GM19035 (cell line): ENCODE measurements around the gene PHKG1.
"Not testable (repeated sequence)": the region's sequence is repeated elsewhere in the genome, so short reads cannot be mapped to it uniquely, and the experiment has no call there.

Source experiments
- ATAC-seq: cut with Tn5 transposase; IDR thresholded peaks from one replicate; pipeline ENCODE4 v1.9.1; 2021; ENCODE audit not compliant: unreplicated experiment

PHKG1 gene

DNA sequence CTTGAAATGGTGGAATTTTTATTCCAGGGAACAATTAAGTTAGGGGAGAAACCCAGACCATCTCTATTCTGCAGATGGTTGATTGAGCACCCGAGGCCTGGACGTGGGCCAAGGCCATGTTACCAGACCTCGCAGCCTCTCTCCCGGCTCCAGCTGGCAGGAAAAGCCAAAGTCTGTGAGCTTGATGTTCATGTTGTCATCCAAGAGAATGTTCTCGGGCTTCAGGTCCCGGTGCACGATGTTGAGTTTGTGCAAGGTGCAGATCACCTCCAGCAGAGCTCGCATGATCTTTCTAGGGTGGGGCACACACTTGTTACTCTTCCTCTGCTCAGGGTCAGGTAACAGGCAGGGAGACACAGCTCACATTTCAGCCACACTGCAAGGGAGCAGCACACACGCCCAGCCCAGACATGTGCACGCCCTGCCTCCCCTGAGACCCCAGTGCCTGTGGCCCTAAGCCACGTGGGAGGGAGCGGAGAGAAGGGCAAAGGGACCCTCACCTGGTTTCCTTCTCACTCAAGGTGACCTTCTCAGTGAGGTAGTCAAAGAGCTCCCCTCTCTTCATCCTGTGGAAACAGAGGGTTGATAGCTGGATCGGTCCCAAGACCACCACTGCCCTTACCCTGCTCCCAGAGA lies 9.5 kb downstream of the PHKG1 start:
- no peak for ATAC-seq

DNA sequence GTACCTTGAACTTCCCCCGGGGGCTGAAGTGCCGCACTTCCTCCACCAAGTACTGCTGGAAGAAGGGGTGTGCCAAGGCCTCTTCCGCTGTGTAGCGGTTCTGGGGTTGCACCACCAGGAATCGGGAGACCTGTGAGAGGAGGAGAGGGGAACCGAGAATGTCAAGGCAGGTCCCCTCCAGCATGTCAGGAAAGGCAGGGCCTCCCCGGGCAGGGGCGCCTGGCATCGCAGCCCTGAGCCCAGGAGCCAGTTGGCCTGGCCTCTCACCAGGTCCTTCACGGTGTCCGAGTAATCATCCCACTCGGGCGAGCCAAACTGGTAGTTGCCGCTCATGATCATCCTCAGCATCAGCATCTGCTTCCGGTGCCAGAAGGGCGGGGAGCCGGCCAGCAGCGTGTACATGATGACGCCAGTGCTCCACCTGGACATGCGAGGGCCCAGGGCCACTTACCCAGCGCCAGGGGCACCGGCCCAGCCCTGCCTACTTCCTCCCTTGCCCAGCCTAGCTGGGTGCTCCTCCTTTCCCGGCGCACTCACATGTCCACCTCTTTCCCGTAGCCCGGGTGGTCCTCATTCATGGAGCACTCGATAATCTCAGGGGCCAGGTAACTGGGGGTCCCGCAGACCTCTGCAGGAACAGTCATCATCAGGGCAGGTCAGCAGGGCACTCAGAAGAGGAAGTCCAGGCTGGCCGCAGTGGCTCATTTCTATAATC lies 11.0 kb downstream of the PHKG1 start:
- ATAC-seq, result no peak

DNA sequence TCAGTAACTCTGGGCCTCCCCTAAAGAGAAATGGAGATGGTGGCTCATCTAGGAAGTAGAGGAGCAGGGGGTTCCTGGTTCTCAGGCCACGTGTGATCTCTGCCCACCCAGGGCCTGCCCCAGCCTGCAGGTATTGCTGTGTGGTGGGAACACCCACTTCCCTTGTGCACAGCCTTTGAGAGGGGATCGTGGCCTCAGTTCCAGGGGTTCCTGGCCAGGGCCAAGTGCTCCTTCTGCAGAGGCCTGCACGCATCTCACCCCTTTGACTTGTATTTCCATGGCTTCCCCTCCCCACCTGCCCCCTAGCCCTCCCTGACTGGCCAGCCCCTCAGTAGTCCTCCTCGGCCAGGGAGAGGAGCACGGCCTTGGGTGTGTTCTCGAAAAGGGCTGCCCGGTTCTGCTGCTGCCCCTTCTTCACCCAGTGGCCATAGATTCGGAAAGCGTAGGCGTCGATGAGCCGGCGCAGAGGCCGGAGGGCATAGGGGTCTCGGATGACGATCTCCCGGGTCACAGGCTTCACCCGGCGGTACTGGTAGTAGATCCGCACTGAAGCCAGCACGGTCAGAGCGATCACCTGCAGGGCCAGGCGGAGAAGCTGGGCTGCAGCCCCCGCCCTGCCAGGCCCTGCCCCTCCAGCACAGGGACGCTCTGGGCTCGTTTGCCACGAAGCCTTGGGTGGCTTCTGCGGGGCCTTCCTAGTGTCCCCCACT lies 11.9 kb downstream of the PHKG1 start:
- not testable (repeated sequence) for ATAC-seq

DNA sequence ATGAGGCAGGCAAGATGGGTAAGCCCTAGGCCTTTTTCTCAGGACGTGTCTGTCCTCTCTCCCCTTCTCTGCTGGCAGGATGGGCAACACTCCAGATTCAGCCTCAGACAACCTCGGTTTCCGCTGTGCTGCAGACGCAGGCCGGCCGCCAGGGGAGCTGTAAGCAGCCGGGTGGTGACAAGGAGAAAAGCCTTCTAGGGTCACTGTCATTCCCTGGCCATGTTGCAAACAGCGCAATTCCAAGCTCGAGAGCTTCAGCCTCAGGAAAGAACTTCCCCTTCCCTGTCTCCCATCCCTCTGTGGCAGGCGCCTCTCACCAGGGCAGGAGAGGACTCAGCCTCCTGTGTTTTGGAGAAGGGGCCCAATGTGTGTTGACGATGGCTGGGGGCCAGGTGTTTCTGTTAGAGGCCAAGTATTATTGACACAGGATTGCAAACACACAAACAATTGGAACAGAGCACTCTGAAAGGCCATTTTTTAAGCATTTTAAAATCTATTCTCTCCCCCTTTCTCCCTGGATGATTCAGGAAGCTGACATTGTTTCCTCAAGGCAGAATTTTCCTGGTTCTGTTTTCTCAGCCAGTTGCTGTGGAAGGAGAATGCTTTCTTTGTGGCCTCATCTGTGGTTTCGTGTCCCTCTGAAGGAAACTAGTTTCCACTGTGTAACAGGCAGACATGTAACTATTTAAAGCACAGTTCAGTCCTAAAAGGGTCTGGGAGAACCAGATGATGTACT lies 13.1 kb downstream of the PHKG1 start:
- ATAC-seq, result no peak

DNA sequence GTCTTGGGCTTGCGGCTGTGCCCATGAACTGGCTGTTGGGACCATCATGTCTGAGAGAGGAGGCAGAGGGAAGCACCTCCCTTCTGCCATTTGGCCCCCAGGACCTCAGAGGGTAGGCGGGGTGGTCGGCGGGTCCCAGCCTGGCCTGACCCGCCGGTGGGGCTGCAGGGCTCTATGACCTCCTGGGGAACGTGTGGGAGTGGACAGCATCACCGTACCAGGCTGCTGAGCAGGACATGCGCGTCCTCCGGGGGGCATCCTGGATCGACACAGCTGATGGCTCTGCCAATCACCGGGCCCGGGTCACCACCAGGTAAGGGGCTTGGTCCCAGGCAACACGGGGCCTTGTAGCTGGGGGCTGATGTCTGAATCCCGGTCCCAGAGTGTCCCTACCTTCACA lies 14.6 kb downstream of the PHKG1 start:
- no peak for ATAC-seq

DNA sequence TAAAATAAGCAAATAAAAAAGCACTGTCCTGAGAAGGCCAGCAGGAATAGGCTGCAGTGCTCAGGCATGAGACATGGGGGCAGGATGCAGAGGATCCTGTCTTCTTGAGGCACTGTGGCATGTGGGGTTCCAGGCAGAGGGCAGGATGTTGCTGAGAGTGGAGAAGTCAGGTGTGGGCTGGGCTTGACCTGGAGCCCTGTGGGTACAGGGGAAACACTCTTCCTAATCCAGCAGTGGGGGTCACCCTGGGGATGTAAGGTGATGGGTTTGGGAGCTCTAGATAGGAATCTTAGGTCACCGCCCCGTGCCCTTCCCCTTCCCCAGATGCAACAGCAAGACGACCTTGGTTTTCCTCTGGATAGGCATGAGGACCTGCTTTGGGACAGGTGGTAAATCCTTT lies 15.1 kb downstream of the PHKG1 start:
- ATAC-seq, result no peak

DNA sequence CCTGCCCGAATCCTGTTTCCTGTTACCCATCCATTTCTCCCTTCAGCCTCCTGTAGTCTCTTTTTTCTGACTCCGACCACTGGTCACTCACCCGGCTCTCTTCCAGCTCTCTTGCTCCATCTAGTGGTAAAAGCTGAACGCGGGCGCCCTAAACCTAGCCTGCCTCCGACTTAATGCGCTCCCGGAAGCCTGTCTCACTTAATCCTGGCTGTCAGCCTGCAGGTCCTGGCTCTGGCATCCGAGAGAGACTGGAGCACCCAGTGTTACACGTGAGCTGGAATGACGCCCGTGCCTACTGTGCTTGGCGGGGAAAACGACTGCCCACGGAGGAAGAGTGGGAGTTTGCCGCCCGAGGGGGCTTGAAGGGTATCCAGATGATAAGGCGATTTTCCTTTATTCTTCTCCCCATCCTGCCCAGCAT lies 18.4 kb downstream of the PHKG1 start:
- peak; percentile 86 for ATAC-seq

DNA sequence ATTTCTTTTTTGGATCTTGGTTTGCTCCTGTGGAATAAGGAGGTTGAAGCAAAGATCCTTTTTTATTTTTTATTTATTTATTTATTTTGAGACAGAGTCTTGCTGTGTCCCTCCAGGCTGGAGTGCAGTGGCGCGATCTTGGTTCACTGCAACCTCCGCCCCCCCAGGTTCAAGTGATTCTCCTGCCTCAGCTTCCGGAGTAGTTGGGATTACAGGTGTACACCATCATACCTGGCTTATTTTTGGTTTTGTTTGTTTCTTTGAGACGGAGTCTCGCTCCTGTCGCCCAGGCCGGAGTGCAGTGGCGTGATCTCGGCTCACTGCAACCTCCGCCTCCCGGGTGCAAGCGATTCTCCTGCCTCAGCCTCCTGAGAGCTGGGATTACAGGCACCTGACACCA lies 26.4 kb downstream of the PHKG1 start:
- not testable (repeated sequence) for ATAC-seq

DNA sequence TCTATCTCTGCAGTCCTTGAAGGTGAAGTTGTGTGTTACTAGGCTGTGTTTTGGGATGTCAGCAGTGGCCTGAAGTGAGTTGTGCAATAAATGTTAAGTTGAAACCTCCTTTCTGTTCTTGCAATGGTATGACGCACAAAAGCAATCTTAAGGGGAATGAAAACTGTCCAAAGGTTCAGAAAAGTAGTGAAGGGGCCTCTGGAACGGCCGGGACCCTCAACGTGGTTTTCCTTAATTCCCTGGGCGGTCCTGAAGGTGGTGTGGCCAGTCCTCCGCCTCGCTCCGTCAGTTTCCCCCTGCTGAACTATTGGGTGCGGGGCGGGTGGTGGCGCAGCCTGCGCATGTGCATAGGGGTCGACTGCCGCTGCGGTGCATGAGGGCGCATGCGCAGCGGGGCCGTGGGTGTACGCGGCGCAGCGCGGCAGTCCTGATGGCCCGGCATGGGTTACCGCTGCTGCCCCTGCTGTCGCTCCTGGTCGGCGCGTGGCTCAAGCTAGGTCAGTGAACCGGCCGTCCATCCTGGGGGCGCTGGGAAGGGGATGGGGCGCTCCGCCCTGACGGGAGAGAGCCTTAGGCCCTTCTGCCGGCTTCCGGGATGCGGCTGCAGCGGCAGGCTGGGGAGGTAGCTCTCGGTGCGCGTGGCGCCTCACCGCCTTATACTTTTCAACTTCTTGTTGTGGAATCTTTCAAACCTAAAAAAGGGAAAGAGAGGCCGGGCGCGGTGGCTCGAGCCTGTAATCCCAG lies 28.7 kb downstream of the PHKG1 start, which contains the start of gene SUMF2:
Gene SUMF2, plus strand, starts transcription at position 405 of the 744 bp plus-strand sequence. Its CDS starts 26 bp downstream, at position 431.
- ATAC-seq, result peak; percentile 86

DNA sequence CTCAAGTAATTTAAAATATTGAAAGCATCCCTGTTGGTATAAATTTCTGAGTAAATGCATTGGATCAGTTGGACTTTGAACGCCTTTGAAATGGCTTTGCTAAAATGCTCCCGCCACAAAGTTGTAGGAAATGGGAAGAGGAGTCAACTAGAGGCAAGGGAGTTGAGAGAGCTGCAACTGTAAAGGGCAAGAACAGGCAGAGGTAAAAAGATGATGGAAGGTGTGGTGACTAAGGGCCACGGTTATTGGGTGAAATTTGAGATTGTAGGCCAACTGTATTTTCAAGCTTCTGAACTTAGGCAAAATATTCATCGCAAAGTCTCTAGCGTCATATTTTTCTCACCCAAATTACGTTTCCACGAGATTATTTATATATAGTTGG lies 29.3 kb downstream of the PHKG1 start:
- ATAC-seq, result no peak

DNA sequence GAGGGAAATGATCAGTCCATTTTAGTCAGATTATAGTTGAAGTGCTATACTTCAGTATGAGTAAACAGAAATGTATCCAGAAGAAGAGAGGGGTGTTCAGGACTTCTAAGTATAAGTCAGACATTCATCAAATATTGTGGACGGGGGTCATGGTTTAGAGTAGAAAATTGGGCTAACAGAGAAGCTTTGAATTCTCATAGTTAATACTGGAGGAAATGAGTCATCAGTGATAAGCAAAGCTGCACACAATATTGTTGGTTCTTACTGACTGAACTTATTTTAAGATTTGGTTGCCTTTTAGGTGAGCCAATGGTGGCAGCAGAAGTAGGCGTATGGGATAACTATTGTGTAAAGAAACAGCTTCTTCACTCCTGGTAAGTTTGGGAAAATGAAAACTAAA lies 30.4 kb downstream of the PHKG1 start:
- ATAC-seq, result no peak

DNA sequence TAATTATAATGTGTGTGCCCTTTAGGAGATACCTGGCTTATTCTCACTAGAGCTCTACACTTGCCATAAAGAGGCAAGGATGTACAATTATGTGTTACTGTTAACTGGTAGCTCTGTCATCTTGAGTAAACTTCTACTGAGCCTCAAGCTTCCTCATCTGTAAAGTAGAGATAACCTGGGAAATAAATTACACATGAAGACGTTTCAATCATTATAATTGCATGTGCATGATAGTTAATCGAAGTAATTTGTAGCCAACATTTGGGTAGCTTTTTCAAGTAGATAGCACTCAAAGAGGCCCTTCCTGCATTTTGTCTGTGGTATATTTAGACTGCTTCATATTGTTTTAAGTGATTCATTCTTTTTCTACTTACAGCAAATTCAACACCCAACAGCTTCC lies 38.8 kb downstream of the PHKG1 start:
- no peak for ATAC-seq

DNA sequence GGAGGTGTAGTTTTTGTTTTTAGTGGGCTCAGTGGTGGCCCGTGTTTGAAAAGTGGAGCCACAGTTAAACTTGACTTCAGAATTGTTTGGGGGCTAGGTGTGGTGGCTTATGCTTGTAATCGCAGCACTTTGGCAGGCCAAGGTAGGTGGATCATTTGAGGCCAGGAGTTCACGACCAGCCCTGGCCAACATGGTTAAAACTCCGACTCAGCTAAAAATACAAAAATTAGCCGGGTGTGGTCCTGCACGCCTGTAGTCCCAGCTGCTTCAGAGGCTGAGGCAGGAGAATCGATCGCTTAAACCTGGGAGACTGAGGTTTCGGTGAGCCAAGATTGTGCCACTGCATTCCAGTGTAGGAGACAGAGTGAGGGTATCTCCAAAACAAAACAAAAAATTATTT lies 39.4 kb downstream of the PHKG1 start:
- no peak for ATAC-seq

DNA sequence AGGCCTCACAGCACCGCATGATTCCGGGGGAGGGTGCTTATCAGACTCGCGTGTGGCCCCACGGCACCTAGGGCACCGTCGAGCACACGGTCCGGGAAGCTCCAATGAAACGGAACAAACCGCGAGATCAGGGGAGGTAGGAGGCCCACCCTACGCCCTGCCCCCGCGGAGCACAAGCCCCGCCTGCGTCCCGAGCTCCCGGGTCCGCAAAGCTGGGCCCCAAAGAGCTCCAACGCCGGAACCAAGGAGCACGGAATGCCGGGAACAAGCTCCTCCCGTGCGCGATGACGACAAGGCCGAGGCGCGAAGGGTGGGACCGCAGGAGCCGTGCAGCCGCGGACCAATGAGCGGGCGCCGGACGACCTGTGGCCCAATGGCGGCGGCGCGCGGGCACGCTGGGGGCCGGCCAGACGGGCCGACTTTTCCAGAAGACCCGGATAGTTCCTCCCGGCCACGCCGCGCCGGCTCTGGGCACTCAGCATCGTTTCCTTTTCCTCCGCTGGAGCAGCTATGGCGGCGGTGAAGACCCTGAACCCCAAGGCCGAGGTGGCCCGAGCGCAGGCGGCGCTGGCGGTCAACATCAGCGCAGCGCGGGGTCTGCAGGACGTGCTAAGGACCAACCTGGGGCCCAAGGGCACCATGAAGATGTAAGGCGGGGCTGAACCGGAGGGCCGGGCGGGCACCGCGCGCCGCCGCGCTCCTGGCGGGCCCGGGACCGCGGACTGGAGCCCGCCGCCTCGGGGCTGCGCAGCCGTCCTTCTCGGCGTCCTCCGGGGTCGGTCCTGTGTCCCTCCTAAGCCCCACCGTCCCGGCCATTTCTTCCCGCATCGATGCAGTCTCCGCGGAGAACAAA lies 41.2 kb downstream of the PHKG1 start, which contains the start of the genes CCT6A and PSPH:
Gene CCT6A, plus strand, starts transcription at position 427 of the 853 bp plus-strand sequence. Its CDS starts 84 bp downstream, at position 511.
Gene PSPH, minus strand, starts transcription at position 106 of the 853 bp plus-strand sequence. CDS start 30,232 bp downstream, outside the sequence.
- peak; percentile 96 for ATAC-seq

DNA sequence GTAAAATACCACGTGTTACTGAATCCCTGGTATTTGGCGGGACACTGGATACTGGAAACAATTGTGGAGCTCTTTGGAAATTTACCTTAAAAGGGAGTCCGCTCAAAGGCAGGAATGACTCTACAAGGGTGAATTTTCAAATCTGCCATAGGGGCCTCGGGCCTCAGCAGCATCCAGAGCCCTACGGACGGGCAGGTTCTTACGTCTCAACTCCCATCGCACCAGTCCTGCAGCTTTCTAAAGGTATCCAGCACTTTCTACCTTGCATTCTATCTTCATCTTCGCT lies 41.8 kb downstream of the PHKG1 start:
- no peak for ATAC-seq

DNA sequence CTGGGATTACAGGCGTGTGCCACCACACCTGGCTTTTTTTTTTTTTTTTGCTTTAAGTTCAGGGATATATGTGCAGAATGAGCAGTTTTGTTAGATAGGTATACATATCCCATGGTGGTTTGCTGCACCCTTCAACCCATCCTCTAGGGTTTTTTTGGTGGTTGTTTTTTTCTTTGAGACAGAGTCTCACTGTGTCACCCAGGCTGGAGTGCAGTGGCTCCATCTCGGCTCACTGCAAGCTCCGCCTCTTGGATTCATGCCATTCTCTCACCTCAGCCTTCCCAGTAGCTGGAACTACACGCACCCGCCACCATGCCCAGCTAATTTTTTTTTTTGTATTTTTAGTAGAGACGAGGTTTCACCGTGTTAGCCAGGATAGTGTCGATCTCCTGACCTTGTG lies 44.0 kb downstream of the PHKG1 start:
- not testable (repeated sequence) for ATAC-seq

DNA sequence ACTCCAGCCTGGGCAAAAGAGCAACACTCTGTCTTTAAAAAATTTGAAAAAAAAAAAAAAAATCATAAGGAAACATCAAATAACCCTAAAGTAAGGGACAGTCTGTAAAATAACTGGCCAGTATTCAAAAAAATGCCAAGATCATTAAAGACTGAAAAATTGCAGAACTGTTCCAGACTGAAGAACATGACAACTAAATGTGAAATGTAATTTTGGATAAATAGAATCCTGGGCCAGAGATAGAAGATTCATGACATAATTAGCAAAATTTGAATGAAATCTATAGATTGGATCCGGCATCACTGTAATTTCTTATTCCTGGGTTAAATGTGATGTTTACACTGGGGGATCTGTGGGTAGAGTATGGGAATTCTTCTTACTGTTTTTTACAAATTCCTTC lies 44.5 kb downstream of the PHKG1 start:
- no peak for ATAC-seq

DNA sequence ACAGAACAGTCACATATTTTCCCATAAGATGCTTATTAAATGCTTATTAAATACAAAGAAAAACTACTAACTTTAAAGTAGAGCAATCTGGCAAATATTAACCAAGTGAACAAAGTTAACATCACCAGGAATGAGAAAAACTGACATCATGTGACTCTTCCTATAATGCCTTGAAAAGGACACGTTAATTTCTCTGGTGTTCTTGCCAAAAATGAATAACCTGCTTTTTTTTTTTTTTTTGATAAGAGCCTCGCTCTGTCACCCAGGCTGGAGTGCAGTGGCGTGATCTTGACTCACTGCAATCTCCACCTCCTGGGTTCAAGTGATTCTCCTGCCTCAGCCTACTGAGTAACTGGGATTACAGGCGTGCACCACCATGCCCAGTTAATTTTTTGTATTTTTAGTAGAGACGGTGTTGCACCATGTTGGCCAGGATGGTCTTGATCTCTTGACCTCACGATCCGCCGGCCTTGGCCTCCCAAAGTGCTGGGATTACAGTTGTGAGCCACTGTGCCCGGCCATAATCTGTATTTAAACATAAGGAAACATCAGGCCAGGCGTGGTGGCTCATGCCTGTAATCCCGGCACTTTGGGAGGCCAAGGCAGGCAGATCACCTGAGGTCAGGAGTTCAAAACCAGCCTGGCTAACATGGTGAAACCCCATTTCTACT lies 45.2 kb downstream of the PHKG1 start:
- ATAC-seq, result not testable (repeated sequence)
